H1 (cell line): ENCODE data around the gene SLC25A39. TPM values are rescaled to one million over a fixed set of nuclear protein-coding genes. Genes with fewer than 3 reads are reported as not detected.

Experiments
- CREB1 ChIP-seq: IDR thresholded peaks from 2 replicates; pipeline ENCODE4 v1.6.1; 2012; ENCODE audit warnings: inconsistent platforms
- CTCF ChIP-seq, 3 experiments: IDR thresholded peaks; 1 replicate in 2 of 3; 2 replicates in 1 of 3; pipeline versions ENCODE4 v1.5.1 to v1.6.1; 2011; ENCODE audit warnings: low read length in 3 of 3, mild to moderate bottlenecking in 3 of 3, inconsistent platforms in 2 of 3, low read depth in 1 of 3, moderate library complexity in 1 of 3; ENCODE audit not compliant: insufficient read depth in 1 of 3; ENCODE audit errors: control extremely low read depth in 1 of 3
- KDM4A ChIP-seq: IDR thresholded peaks from one replicate; pipeline ENCODE4 v1.7.1; 2012; ENCODE audit warnings: low read depth, mild to moderate bottlenecking, moderate library complexity, low read length, inconsistent platforms; ENCODE audit not compliant: severe bottlenecking
- RBBP5 ChIP-seq: IDR thresholded peaks from 2 replicates; pipeline ENCODE4 v1.7.1; 2012; ENCODE audit warnings: low read depth, mild to moderate bottlenecking, inconsistent platforms, low read length, moderate library complexity, borderline replicate concordance
- TEAD4 ChIP-seq: IDR thresholded peaks from 2 replicates; pipeline ENCODE4 v1.6.1; 2012; ENCODE audit warnings: low read depth, low read length, inconsistent platforms, mixed read lengths
- YY1 ChIP-seq: IDR thresholded peaks from 2 replicates; pipeline ENCODE4 v1.6.1; 2011; ENCODE audit warnings: low read depth, mild to moderate bottlenecking, low read length
- polyA plus RNA-seq, 7 experiments: library from polyadenylated mRNA; depleted of rRNA in 3 of 7; stranded (reverse) in 5 of 7; unstranded in 2 of 7; fragments of >200 nt in 5 of 7; fragments of 200-250 nt in 2 of 7; gene quantifications; 1 replicate in 5 of 7; 2 replicates in 1 of 7; 4 replicates in 1 of 7; pipeline versions ENCODE4 v1.2.1 to v1.2.3, GENCODE V29; 2011 to 2013; ENCODE audit warnings: missing spikeins in 2 of 7, mixed read lengths in 2 of 7
- total RNA-seq: library from RNA; stranded (reverse); fragmentation: NEBNext Ultra II Directional; extraction: Animal tissue kit (Norgen Biotek cat#: 25700); gene quantifications from 2 replicates; pipeline ENCODE4 v1.2.1, GENCODE V29; 2021
- TF ChIP-seq, protein P1 (sequence below): fragments of 300-600 bp; sonication (generic); IDR thresholded peaks from 2 replicates; pipeline ENCODE4 v1.7.1; 2012; ENCODE audit warnings: low read length, moderate library complexity, mild to moderate bottlenecking, inconsistent platforms; ENCODE audit not compliant: insufficient replicate concordance

SLC25A39 gene
- total and polyA plus RNA-seq, 2 of the 8 experiments (the other 6 are each of a cell fraction or from before 2014, with no cell fraction given): 200 to 291 TPM

DNA sequence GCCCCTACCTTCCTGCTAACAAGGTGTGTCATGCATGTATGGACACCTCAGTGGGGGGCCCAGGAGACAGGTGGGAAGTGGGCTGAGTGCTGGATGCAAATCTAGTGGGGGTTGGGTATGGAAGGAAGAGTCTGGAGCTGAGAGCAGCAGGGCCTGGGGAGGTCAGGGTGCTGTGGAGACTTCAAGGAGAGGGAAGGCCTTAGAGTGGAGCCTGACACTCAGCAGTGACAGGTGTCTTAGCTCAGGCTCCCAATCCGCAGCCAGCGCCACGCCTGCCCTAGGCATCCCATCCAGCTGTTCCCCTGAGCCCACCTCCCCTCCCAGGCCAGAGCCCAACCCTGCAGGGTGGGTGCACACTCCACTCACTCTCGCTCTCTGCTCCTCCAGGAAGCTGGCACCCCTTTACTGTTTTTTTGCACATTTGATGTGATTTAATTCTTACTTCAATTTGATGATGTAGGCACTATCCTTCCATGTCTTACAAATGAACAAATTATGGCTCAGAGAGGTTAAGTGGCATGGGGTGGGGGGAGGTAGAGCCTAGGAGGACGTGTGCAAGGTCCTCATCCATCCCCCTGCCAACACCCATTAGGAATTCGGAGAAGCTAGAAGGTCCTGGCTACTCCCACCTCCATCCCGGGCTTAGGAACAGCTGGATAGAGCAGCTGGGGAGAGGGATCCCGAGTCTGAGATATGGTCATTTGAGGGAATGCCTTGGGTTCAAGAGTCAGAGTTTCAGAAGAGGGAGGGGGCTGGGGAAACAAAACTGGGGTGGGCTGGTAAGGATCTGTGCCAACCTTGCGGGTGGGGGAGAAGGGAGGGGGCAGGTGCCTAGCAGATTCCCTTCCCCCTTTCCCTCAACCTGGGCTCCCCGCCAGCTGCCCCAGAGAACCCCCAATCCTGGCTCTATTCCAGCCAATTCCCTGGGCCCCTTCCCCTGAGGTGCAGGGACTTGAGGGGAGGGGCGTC lies 37.0 kb upstream of the SLC25A39 start (continued):
- TF ChIP-seq, protein P1, sequence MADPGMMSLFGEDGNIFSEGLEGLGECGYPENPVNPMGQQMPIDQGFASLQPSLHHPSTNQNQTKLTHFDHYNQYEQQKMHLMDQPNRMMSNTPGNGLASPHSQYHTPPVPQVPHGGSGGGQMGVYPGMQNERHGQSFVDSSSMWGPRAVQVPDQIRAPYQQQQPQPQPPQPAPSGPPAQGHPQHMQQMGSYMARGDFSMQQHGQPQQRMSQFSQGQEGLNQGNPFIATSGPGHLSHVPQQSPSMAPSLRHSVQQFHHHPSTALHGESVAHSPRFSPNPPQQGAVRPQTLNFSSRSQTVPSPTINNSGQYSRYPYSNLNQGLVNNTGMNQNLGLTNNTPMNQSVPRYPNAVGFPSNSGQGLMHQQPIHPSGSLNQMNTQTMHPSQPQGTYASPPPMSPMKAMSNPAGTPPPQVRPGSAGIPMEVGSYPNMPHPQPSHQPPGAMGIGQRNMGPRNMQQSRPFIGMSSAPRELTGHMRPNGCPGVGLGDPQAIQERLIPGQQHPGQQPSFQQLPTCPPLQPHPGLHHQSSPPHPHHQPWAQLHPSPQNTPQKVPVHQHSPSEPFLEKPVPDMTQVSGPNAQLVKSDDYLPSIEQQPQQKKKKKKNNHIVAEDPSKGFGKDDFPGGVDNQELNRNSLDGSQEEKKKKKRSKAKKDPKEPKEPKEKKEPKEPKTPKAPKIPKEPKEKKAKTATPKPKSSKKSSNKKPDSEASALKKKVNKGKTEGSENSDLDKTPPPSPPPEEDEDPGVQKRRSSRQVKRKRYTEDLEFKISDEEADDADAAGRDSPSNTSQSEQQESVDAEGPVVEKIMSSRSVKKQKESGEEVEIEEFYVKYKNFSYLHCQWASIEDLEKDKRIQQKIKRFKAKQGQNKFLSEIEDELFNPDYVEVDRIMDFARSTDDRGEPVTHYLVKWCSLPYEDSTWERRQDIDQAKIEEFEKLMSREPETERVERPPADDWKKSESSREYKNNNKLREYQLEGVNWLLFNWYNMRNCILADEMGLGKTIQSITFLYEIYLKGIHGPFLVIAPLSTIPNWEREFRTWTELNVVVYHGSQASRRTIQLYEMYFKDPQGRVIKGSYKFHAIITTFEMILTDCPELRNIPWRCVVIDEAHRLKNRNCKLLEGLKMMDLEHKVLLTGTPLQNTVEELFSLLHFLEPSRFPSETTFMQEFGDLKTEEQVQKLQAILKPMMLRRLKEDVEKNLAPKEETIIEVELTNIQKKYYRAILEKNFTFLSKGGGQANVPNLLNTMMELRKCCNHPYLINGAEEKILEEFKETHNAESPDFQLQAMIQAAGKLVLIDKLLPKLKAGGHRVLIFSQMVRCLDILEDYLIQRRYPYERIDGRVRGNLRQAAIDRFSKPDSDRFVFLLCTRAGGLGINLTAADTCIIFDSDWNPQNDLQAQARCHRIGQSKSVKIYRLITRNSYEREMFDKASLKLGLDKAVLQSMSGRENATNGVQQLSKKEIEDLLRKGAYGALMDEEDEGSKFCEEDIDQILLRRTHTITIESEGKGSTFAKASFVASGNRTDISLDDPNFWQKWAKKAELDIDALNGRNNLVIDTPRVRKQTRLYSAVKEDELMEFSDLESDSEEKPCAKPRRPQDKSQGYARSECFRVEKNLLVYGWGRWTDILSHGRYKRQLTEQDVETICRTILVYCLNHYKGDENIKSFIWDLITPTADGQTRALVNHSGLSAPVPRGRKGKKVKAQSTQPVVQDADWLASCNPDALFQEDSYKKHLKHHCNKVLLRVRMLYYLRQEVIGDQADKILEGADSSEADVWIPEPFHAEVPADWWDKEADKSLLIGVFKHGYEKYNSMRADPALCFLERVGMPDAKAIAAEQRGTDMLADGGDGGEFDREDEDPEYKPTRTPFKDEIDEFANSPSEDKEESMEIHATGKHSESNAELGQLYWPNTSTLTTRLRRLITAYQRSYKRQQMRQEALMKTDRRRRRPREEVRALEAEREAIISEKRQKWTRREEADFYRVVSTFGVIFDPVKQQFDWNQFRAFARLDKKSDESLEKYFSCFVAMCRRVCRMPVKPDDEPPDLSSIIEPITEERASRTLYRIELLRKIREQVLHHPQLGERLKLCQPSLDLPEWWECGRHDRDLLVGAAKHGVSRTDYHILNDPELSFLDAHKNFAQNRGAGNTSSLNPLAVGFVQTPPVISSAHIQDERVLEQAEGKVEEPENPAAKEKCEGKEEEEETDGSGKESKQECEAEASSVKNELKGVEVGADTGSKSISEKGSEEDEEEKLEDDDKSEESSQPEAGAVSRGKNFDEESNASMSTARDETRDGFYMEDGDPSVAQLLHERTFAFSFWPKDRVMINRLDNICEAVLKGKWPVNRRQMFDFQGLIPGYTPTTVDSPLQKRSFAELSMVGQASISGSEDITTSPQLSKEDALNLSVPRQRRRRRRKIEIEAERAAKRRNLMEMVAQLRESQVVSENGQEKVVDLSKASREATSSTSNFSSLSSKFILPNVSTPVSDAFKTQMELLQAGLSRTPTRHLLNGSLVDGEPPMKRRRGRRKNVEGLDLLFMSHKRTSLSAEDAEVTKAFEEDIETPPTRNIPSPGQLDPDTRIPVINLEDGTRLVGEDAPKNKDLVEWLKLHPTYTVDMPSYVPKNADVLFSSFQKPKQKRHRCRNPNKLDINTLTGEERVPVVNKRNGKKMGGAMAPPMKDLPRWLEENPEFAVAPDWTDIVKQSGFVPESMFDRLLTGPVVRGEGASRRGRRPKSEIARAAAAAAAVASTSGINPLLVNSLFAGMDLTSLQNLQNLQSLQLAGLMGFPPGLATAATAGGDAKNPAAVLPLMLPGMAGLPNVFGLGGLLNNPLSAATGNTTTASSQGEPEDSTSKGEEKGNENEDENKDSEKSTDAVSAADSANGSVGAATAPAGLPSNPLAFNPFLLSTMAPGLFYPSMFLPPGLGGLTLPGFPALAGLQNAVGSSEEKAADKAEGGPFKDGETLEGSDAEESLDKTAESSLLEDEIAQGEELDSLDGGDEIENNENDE: no peak
- TF ChIP-seq TEAD4 (no peak), CTCF (IDR thresholded peaks at IDR 0.05; ENCODE audit: control extremely low read depth in 1 of 3, insufficient read depth in 1 of 3, low read depth in 1 of 3, low read length in 3 of 3) (no peak), YY1 (no peak), CREB1 (no peak), KDM4A (no peak), RBBP5 (no peak)
